ENCODE measurements around the gene ABI3BP.

DNA sequence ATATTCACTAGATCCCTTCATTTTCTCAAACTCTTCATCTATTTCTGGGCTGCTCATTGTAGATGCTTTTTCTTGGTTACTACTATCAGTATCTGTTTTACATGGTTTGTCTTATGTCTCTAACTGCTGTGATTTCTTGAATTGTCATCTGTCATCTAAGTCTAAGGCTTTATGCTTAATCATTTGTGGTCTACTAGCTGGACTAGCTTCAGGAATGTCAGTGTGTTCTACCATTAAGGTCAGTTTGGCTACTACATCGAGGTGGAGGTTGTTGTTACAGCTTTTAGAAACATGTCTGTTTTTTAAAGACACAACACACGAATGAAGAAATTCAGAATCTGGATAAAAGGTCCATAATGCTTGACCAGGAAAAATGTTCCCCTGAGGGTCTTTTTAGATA lies 82.2 kb downstream of the ABI3BP start:
- TF ChIP-seq EZH2 (IDR thresholded peaks at IDR 0.05; ENCODE audit: low read depth, unreplicated experiment) (no peak), REST (IDR thresholded peaks at IDR 0.05; ENCODE audit: unreplicated experiment) (no peak), EZH2phosphoT487 (IDR thresholded peaks at IDR 0.05; ENCODE audit: unreplicated experiment) (no peak), CREB1 (CRISPR knock-in tag; IDR thresholded peaks at IDR 0.05; ENCODE audit: low read depth) (no peak), POLR2AphosphoS5 (IDR thresholded peaks at IDR 0.05; ENCODE audit: low read depth) (no peak), ZNF114 (CRISPR knock-in tag; IDR thresholded peaks at IDR 0.05) (no peak), STAT1 (IDR thresholded peaks at IDR 0.05; ENCODE audit: unreplicated experiment) (no peak), NANOG (IDR thresholded peaks at IDR 0.05; ENCODE audit: borderline replicate concordance) (no peak)
- TF ChIP-seq, protein P1, sequence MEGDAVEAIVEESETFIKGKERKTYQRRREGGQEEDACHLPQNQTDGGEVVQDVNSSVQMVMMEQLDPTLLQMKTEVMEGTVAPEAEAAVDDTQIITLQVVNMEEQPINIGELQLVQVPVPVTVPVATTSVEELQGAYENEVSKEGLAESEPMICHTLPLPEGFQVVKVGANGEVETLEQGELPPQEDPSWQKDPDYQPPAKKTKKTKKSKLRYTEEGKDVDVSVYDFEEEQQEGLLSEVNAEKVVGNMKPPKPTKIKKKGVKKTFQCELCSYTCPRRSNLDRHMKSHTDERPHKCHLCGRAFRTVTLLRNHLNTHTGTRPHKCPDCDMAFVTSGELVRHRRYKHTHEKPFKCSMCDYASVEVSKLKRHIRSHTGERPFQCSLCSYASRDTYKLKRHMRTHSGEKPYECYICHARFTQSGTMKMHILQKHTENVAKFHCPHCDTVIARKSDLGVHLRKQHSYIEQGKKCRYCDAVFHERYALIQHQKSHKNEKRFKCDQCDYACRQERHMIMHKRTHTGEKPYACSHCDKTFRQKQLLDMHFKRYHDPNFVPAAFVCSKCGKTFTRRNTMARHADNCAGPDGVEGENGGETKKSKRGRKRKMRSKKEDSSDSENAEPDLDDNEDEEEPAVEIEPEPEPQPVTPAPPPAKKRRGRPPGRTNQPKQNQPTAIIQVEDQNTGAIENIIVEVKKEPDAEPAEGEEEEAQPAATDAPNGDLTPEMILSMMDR (conservative IDR thresholded peaks at IDR 0.05; ENCODE audit: low read depth in 2 of 2) = no peak

All from GM23338 (cell line).